ENCODE measurements around the gene ZNF750.

ZNF750 gene

GRCh38 chr17:82807101-82807500 is 32.7 kb downstream of the ZNF750 start:
- H3K36me3 ChIP-seq (ENCODE audit: control insufficient read depth, insufficient read depth, low read length) = no peaks in the 10 kb centered on the region
- no peak overlapping the region for H3K4me3 ChIP-seq (ENCODE audit: low read length)
- no peak overlapping the region for H3K27ac ChIP-seq (ENCODE audit: low read depth, low read length)
- no peaks in the 10 kb centered on the region for H3K27me3 ChIP-seq (ENCODE audit: control insufficient read depth, insufficient read depth, low read length)
- H3K9ac ChIP-seq (ENCODE audit: low read length) = no peak overlapping the region
- H3K4me1 ChIP-seq (ENCODE audit: control insufficient read depth, insufficient read depth, low read length) = peaks cover 9% of the 10 kb centered on the region

GRCh38 chr17:82806645-82807044 is 33.2 kb downstream of the ZNF750 start:
- no peaks in the 10 kb centered on the region for H3K36me3 ChIP-seq (ENCODE audit: control insufficient read depth, insufficient read depth, low read length)
- H3K27me3 ChIP-seq (ENCODE audit: control insufficient read depth, insufficient read depth, low read length) = no peaks in the 10 kb centered on the region
- peaks cover 9% of the 10 kb centered on the region for H3K4me1 ChIP-seq (ENCODE audit: control insufficient read depth, insufficient read depth, low read length)
- no peak overlapping the region for H3K9ac ChIP-seq (ENCODE audit: low read length)
- H3K27ac ChIP-seq (ENCODE audit: low read depth, low read length) = no peak overlapping the region
- no peak overlapping the region for H3K4me3 ChIP-seq (ENCODE audit: low read length)

- Histone ChIP-seq H3K4me3 (ENCODE audit: low read length) (no peak overlapping the region), H3K27ac (ENCODE audit: low read depth, low read length) (no peak overlapping the region), H3K36me3 (ENCODE audit: control insufficient read depth, insufficient read depth, low read length) (no peaks in the 10 kb centered on the region), H3K27me3 (ENCODE audit: control insufficient read depth, insufficient read depth, low read length) (no peaks in the 10 kb centered on the region), H3K4me1 (ENCODE audit: control insufficient read depth, insufficient read depth, low read length) (peaks cover 9% of the 10 kb centered on the region), H3K9ac (ENCODE audit: low read length) (no peak overlapping the region)
Observed at GRCh38 chr17:82805823-82806222, 34.0 kb downstream of the ZNF750 start.

GRCh38 chr17:82805254-82805653 is 34.6 kb downstream of the ZNF750 start:
- Histone ChIP-seq H3K36me3 (ENCODE audit: control insufficient read depth, insufficient read depth, low read length) (no peaks in the 10 kb centered on the region), H3K4me1 (ENCODE audit: control insufficient read depth, insufficient read depth, low read length) (peaks cover 9% of the 10 kb centered on the region), H3K4me3 (ENCODE audit: low read length) (no peak overlapping the region), H3K27ac (ENCODE audit: low read depth, low read length) (peak overlapping the region; percentile 80), H3K27me3 (ENCODE audit: control insufficient read depth, insufficient read depth, low read length) (no peaks in the 10 kb centered on the region), H3K9ac (ENCODE audit: low read length) (no peak overlapping the region)

GRCh38 chr17:82804442-82805191 is 35.2 kb downstream of the ZNF750 start:
- Histone ChIP-seq H3K36me3 (ENCODE audit: control insufficient read depth, insufficient read depth, low read length) (no peaks in the 10 kb centered on the region), H3K4me1 (ENCODE audit: control insufficient read depth, insufficient read depth, low read length) (peaks cover 9% of the 10 kb centered on the region), H3K9ac (ENCODE audit: low read length) (no peak overlapping the region), H3K4me3 (ENCODE audit: low read length) (peak overlapping the region; percentile 37), H3K27me3 (ENCODE audit: control insufficient read depth, insufficient read depth, low read length) (no peaks in the 10 kb centered on the region), H3K27ac (ENCODE audit: low read depth, low read length) (peak overlapping the region; percentile 80)

GRCh38 chr17:82803606-82804005 is 36.2 kb downstream of the ZNF750 start:
- no peak overlapping the region for H3K9ac ChIP-seq (ENCODE audit: low read length)
- no peaks in the 10 kb centered on the region for H3K36me3 ChIP-seq (ENCODE audit: control insufficient read depth, insufficient read depth, low read length)
- no peak overlapping the region for H3K4me3 ChIP-seq (ENCODE audit: low read length)
- peaks cover 9% of the 10 kb centered on the region for H3K4me1 ChIP-seq (ENCODE audit: control insufficient read depth, insufficient read depth, low read length)
- H3K27ac ChIP-seq (ENCODE audit: low read depth, low read length) = no peak overlapping the region
- H3K27me3 ChIP-seq (ENCODE audit: control insufficient read depth, insufficient read depth, low read length) = no peaks in the 10 kb centered on the region

GRCh38 chr17:82803185-82803584 is 36.6 kb downstream of the ZNF750 start:
- no peak overlapping the region for H3K9ac ChIP-seq (ENCODE audit: low read length)
- peaks cover 9% of the 10 kb centered on the region for H3K4me1 ChIP-seq (ENCODE audit: control insufficient read depth, insufficient read depth, low read length)
- no peak overlapping the region for H3K27ac ChIP-seq (ENCODE audit: low read depth, low read length)
- H3K4me3 ChIP-seq (ENCODE audit: low read length) = no peak overlapping the region
- no peaks in the 10 kb centered on the region for H3K36me3 ChIP-seq (ENCODE audit: control insufficient read depth, insufficient read depth, low read length)
- no peaks in the 10 kb centered on the region for H3K27me3 ChIP-seq (ENCODE audit: control insufficient read depth, insufficient read depth, low read length)

- Histone ChIP-seq H3K27ac (ENCODE audit: low read depth, low read length) (no peak overlapping the region), H3K4me1 (ENCODE audit: control insufficient read depth, insufficient read depth, low read length) (peaks cover 9% of the 10 kb centered on the region), H3K4me3 (ENCODE audit: low read length) (no peak overlapping the region), H3K36me3 (ENCODE audit: control insufficient read depth, insufficient read depth, low read length) (no peaks in the 10 kb centered on the region), H3K27me3 (ENCODE audit: control insufficient read depth, insufficient read depth, low read length) (no peaks in the 10 kb centered on the region), H3K9ac (ENCODE audit: low read length) (no peak overlapping the region)
Observed at GRCh38 chr17:82802075-82802780, 37.6 kb downstream of the ZNF750 start.

GRCh38 chr17:82801377-82801970 is 38.3 kb downstream of the ZNF750 start:
- Histone ChIP-seq H3K36me3 (ENCODE audit: control insufficient read depth, insufficient read depth, low read length) (no peaks in the 10 kb centered on the region), H3K27me3 (ENCODE audit: control insufficient read depth, insufficient read depth, low read length) (no peaks in the 10 kb centered on the region), H3K27ac (ENCODE audit: low read depth, low read length) (no peak overlapping the region), H3K9ac (ENCODE audit: low read length) (no peak overlapping the region), H3K4me3 (ENCODE audit: low read length) (no peak overlapping the region), H3K4me1 (ENCODE audit: control insufficient read depth, insufficient read depth, low read length) (peaks cover 9% of the 10 kb centered on the region)

GRCh38 chr17:82800885-82801284 is 38.9 kb downstream of the ZNF750 start:
- no peak overlapping the region for H3K4me3 ChIP-seq (ENCODE audit: low read length)
- peaks cover 9% of the 10 kb centered on the region for H3K4me1 ChIP-seq (ENCODE audit: control insufficient read depth, insufficient read depth, low read length)
- H3K27ac ChIP-seq (ENCODE audit: low read depth, low read length) = no peak overlapping the region
- H3K9ac ChIP-seq (ENCODE audit: low read length) = no peak overlapping the region
- H3K27me3 ChIP-seq (ENCODE audit: control insufficient read depth, insufficient read depth, low read length) = no peaks in the 10 kb centered on the region
- no peaks in the 10 kb centered on the region for H3K36me3 ChIP-seq (ENCODE audit: control insufficient read depth, insufficient read depth, low read length)

- Histone ChIP-seq H3K4me1 (ENCODE audit: control insufficient read depth, insufficient read depth, low read length) (peaks cover 14% of the 10 kb centered on the region), H3K9ac (ENCODE audit: low read length) (no peak overlapping the region), H3K27ac (ENCODE audit: low read depth, low read length) (no peak overlapping the region)
Observed at GRCh38 chr17:82799591-82799990, 40.2 kb downstream of the ZNF750 start.

GRCh38 chr17:82798752-82799151 is 41.1 kb downstream of the ZNF750 start:
- Histone ChIP-seq H3K4me3 (ENCODE audit: low read length) (no peak overlapping the region), H3K36me3 (ENCODE audit: control insufficient read depth, insufficient read depth, low read length) (no peaks in the 10 kb centered on the region), H3K9ac (ENCODE audit: low read length) (no peak overlapping the region), H3K4me1 (ENCODE audit: control insufficient read depth, insufficient read depth, low read length) (peaks cover 18% of the 10 kb centered on the region), H3K27ac (ENCODE audit: low read depth, low read length) (no peak overlapping the region), H3K27me3 (ENCODE audit: control insufficient read depth, insufficient read depth, low read length) (no peaks in the 10 kb centered on the region)

More at GRCh38 chr17:82799591-82799990, 40.2 kb downstream of the ZNF750 start:
- Histone ChIP-seq H3K27me3 (ENCODE audit: control insufficient read depth, insufficient read depth, low read length) (no peaks in the 10 kb centered on the region), H3K36me3 (ENCODE audit: control insufficient read depth, insufficient read depth, low read length) (no peaks in the 10 kb centered on the region), H3K4me3 (ENCODE audit: low read length) (no peak overlapping the region)

All from rectal smooth muscle tissue (tissue), 1 donor.